Endodermal cell (in vitro differentiated cells): ENCODE measurements around the gene BPIFB2. TPM values are rescaled to one million over a fixed set of nuclear protein-coding genes. Genes with fewer than 3 reads are reported as not detected.

ENCODE experiments used
- DNase-seq: peaks from one replicate; pipeline ENCODE4 v3.0.0-alpha.2; 2017
- H3K27ac ChIP-seq: 2 replicates; pipeline ENCODE4 v1.5.1; 2013; ENCODE audit warnings: mild to moderate bottlenecking, low read depth, low read length, moderate library complexity
- H3K27me3 ChIP-seq: 2 replicates; pipeline ENCODE4 v1.6.1; 2013; ENCODE audit warnings: mild to moderate bottlenecking, low read length, moderate library complexity; ENCODE audit not compliant: insufficient read depth, control insufficient read depth, poor library complexity, severe bottlenecking
- H3K36me3 ChIP-seq: 2 replicates; pipeline ENCODE4 v1.7.0; 2013; ENCODE audit warnings: mild to moderate bottlenecking, low read length, moderate library complexity; ENCODE audit not compliant: control insufficient read depth, insufficient read depth
- H3K4me1 ChIP-seq: one replicate; pipeline ENCODE4 v1.7.0; 2013; ENCODE audit warnings: low read length; ENCODE audit not compliant: control insufficient read depth, insufficient read depth
- H3K4me3 ChIP-seq: 2 replicates; pipeline ENCODE4 v1.5.1; 2013; ENCODE audit warnings: mild to moderate bottlenecking, low read length, moderate library complexity
- H3K9ac ChIP-seq: 2 replicates; pipeline ENCODE4 v1.6.1; 2013; ENCODE audit warnings: mild to moderate bottlenecking, low read length, moderate library complexity; ENCODE audit not compliant: poor library complexity, severe bottlenecking; ENCODE audit errors: extremely low read depth
- H3K9me3 ChIP-seq: 2 replicates; pipeline ENCODE4 v1.6.1; 2013; ENCODE audit warnings: mild to moderate bottlenecking, low read length, moderate library complexity; ENCODE audit not compliant: control insufficient read depth
- H3K27ac Mint-ChIP-seq: 2 replicates; pipeline ENCODE4 v1.8.0; 2020; ENCODE audit warnings: mixed read lengths
- H3K27me3 Mint-ChIP-seq: 2 replicates; pipeline ENCODE4 v1.8.0; 2021; ENCODE audit warnings: mild to moderate bottlenecking, mixed read lengths; ENCODE audit not compliant: insufficient read depth
- H3K36me3 Mint-ChIP-seq: 2 replicates; pipeline ENCODE4 v1.8.0; 2020; ENCODE audit warnings: low read depth, mixed read lengths
- H3K4me1 Mint-ChIP-seq: 2 replicates; pipeline ENCODE4 v1.8.0; 2020; ENCODE audit warnings: mixed read lengths
- H3K4me3 Mint-ChIP-seq: 2 replicates; pipeline ENCODE4 v1.8.0; 2020; ENCODE audit warnings: mild to moderate bottlenecking, moderate library complexity, mixed read lengths
- H3K9me3 Mint-ChIP-seq: 2 replicates; pipeline ENCODE4 v1.8.0; 2020; ENCODE audit warnings: mild to moderate bottlenecking, mixed read lengths
- CTCF ChIP-seq: fragments of 200-600 bp; sonication (generic); conservative IDR thresholded peaks from 2 replicates; pipeline ENCODE4 v1.5.0; 2021; ENCODE audit warnings: antibody characterized with exemption, mild to moderate bottlenecking
- WGBS, 2 experiments: methylation state at CpG; one replicate each; pipeline versions ENCODE4 v1.1.5 to v1.1.7; 2013; ENCODE audit warnings: missing lambda C conversion rate in 2 of 2, mixed read lengths in 1 of 2; ENCODE audit not compliant: insufficient coverage in 1 of 2, insufficient read length in 1 of 2; 5-methylcytosine and 5-hydroxymethylcytosine counted together
- total RNA-seq, 2 donors: library from RNA; stranded (reverse); fragmentation: NEBNext Ultra II Directional in 1 of 2; extraction: Animal tissue kit (Norgen Biotek cat#: 25700) in 1 of 2; gene quantifications; 2 replicates in 1 of 2; 3 replicates in 1 of 2; pipeline ENCODE4 v1.2.1, GENCODE V29; 2021

BPIFB2 gene
- total RNA-seq, 2 donors from 2014 or later: not detected

DNA sequence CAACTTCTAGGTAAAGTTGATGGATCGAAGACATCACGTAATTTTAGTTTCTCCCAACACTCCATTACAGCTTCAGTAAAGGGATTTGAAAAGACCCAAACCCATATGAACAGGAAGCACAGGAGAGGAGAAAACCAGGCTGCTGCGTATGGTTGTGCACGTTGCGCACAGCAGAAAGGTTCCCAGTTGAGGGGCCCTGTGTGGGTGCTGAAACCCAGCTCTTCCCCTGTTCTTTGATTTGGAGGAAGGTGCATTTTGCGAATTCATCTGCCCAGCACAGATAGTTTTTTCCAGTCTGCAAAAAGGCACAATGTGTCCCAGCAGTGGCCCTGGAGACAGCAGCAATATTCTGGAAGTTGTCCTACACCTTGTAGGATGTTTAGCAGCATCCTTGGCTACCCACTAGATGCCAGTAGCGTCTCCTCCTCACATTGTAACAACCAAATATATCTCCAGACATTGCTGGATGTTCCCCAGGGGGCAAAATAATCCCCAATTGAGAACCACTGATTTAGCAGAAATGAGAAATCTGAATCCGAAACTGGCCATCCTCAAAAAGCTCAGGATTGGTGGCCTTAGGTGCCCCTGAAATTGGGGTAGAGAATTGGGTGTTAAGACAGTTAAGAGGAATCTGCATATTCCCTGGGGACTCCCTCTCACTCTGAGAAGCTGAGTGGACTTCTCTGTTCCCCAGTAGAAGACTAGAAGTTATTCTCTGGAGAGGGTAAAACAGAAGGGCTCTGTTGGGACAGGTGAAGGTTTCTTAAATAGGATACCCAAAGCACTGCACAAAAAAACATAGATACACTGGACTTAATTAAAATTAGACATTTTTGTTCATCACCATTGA is 15.5 kb upstream of the BPIFB2 start:
- Histone ChIP-seq H3K36me3 (no peaks in the 10 kb centered on the region), H3K27me3 (no peaks in the 10 kb centered on the region), H3K27ac (no peak overlapping the region), H3K9me3 (peaks cover 9% of the 10 kb centered on the region), H3K9ac (no peak overlapping the region), H3K4me1 (no peaks in the 10 kb centered on the region), H3K4me3 (no peak overlapping the region)
- H3K4me1 Mint-ChIP-seq: no peaks in the 10 kb centered on the region
- no peaks in the 10 kb centered on the region for H3K36me3 Mint-ChIP-seq
- no peak overlapping the region for H3K27ac Mint-ChIP-seq
- peak; percentile 47 for TF ChIP-seq CTCF
- H3K4me3 Mint-ChIP-seq: no peak overlapping the region
- WGBS, 2 experiments: 81 to 86% methylated on average over 4 to 8 of the region's 8 CpGs
- no peaks in the 10 kb centered on the region for H3K27me3 Mint-ChIP-seq
- DNase-seq: no peak
- H3K9me3 Mint-ChIP-seq: peaks cover 11% of the 10 kb centered on the region

- Histone ChIP-seq H3K9ac (no peak overlapping the region), H3K4me3 (no peak overlapping the region), H3K9me3 (peaks cover 9% of the 10 kb centered on the region), H3K27me3 (no peaks in the 10 kb centered on the region), H3K36me3 (no peaks in the 10 kb centered on the region), H3K4me1 (no peaks in the 10 kb centered on the region), H3K27ac (no peak overlapping the region)
- Mint-ChIP-seq H3K9me3 (peaks cover 11% of the 10 kb centered on the region), H3K4me3 (no peak overlapping the region), H3K4me1 (no peaks in the 10 kb centered on the region), H3K36me3 (no peaks in the 10 kb centered on the region), H3K27me3 (no peaks in the 10 kb centered on the region), H3K27ac (no peak overlapping the region)
- WGBS, 2 experiments: 91 to 95% methylated on average over 7 to 8 of the region's 8 CpGs
- no peak for DNase-seq
- TF ChIP-seq CTCF: peak; percentile 11
Measured at GRCh38 chr20:32993496-32994050, 13.9 kb upstream of the BPIFB2 start.

GRCh38 chr20:32995802-32996201 is 11.7 kb upstream of the BPIFB2 start:
- no peaks in the 10 kb centered on the region for H3K4me1 ChIP-seq

More at GRCh38 chr20:32995802-32996201, 11.7 kb upstream of the BPIFB2 start:
- Mint-ChIP-seq H3K27me3 (no peaks in the 10 kb centered on the region), H3K4me1 (peaks cover under 1% of the 10 kb centered on the region), H3K9me3 (peaks cover 11% of the 10 kb centered on the region), H3K4me3 (no peak overlapping the region), H3K27ac (no peak overlapping the region), H3K36me3 (no peaks in the 10 kb centered on the region)
- Histone ChIP-seq H3K4me3 (no peak overlapping the region), H3K9me3 (peaks cover 9% of the 10 kb centered on the region), H3K27me3 (no peaks in the 10 kb centered on the region), H3K27ac (no peak overlapping the region), H3K9ac (no peak overlapping the region), H3K36me3 (no peaks in the 10 kb centered on the region)
- DNase-seq: no peak
- TF ChIP-seq CTCF: peak; percentile 75
